NCI-H2227 (cell line): ENCODE measurements around the gene UTS2B.

ENCODE experiments used
- DNase-seq: peaks from one replicate; lab custom pipeline; 2025; ENCODE audit not compliant: unreplicated experiment; lab: John Stamatoyannopoulos, UW

The UTS2B gene

DNA sequence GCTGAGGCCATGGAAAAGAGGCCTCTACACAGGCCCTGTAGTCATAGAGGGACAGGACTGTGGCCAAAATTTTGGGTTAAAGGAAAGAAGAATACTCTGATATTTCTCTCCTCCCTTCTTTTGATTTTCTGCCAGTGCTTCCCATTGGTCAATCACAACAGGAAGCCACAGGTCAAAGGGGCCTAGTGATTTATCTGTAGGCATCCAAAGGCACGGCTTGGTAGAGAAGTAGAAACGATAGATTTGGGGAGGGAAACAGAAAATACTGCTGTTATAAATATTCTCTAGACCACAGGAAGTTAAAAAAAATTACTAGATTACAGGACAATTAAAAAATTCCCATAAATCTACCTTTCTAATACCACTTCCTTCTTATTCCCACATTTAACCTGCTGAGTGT lies 2.8 kb downstream of the UTS2B start:
- no peak for DNase-seq

DNA sequence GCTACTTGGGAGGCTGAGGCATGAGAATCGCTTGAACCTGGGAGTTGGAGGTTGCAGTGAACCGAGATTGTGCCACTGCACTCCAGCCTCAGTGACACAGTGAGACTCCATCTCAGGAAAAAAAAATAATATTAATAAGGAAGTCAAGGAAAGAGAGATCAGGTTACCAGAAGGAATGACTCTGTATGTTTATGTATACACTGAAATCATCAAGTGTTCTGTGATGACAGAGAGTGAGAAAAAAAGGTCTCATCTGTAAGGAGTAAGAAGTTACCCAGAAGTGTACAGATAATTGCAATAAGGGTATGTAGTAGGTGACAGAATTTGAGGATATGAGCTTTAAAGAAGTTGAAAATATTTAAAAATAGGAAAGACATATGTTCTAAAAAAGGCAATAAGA lies 5.4 kb downstream of the UTS2B start:
- no peak for DNase-seq

DNA sequence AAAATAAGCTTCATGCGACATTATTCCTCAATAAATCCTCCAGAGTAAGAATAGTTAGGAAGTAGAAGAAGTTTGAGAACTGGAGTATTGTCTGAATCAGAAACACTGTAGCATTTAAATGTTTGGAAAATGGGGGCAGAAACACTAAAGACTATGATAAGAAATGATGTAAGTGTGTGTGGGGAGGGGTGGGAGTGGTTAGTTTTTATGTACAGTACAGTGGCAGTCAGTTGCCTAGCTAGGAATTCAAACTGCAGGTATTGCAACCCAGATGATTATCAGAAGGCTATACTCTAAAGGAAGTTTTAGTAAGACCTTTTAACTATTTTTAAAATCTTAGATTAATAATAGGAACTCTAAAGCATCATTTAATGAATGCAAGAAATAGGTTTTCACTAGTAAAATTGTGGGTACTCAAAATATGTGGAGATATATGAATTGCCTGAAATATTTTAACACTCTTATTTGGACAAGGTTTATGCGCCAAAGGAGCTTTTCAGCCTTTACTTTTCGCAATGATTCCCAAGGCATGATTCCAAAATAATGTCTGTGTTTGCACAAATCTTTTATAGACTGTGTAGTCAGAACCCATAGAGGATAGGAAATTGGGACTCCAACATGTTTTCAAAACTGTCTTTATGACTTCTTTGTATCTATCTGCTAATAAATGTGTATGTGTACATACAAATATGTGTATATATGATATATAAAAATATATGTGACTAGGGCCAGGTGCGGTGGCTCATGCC lies 9.1 kb downstream of the UTS2B start:
- no peak for DNase-seq

DNA sequence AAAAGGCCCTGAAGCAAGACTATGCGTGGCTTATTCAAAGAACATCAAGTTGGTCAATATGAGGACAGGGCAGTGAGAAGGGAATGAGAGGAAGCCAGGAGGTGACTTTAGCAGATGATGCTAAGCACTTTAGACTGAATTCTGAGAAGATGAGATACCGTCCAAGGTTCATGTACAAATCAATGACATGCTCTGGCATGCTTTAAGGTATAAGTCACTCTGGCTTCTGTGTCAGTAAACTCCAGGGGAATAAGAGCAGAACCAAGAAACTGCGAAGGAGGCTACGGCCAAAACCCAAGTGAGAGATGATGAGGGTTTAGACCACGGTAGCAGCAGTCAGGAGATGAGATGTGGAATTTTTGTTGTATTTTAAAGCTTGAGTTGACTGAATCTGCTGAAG lies 10.0 kb downstream of the UTS2B start:
- no peak for DNase-seq

DNA sequence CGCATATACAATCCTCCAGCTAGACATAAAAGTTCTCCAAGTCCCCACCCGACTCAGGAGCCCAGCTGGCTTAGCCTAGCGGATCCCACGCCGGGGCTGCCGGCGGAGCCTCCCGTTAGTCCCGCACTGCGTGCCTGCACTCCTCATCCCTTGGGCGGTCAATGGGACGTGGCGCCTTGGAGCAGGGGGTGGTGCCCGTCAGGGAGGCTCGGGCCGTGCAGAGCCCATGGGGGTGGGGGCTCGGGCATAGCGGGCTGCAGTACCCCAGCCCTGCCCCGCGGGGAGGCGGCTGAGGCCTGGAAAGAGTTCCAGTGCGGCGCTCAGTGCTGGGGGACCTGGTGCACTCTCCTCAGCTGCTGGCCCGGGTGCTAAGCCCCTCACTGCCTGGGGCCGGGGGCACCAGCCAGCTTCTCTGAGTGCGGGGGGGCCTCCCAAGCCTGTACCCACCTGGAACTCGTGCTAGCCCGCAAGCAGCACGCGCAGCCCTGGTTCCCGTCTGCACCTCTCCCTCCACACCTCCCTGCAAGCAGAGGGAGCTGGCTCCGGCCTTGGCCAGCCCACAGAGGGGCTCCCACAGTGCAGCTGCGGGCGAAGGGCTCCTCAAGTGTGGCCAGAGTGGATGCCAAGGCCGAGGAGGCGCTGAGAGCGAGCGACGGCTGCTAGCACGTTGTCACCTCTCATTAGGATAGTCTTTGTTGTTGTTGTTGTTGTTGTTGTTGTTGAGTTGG lies 13.3 kb downstream of the UTS2B start:
- DNase-seq, result no peak

DNA sequence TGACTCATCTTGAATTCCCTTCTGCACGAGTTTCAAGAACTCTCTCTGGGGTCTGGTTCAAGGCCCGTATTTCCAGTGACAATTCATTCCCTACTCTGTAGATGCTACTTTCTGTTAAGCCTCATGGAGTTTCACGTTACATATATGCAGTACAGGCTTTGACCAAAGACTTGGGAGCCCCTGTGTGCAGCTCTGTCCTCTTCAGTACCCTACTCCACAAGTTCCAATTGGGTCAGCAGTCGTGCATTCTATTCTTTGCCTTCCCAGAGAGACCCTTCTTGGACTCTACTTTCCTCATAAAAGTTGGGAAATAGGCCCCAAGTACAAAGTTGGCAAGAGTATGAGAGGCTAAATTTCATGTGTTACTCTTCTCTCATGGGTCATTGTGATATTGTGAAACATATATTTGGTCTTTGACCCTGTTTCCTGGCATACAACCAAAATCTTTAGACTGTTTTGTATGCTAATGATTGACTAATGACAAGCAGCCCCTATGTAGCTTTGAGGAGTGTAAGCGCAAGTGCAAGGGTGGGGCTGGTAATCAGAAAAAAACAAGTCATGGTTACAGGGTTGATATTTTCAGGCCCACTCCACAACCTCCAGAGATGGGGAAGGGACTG lies 16.1 kb downstream of the UTS2B start:
- no peak for DNase-seq

DNA sequence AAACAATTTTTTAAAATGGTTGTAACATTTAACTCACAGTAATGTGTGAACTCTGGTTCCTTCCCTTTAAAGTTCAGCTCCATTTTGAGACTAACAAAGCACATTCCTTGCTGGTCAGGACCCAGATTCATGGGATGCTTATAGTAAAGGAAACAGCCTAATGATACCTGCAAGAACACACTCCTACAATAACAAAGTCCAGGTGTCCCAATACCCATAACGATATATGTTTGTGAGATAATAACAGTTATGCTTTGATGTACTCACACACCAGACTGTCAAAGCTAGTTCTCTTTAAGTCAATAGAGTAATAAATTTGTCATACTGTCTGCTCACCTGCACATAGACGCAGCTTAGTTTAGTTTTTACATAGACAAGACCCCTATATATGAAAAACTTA lies 17.0 kb downstream of the UTS2B start:
- no peak for DNase-seq

DNA sequence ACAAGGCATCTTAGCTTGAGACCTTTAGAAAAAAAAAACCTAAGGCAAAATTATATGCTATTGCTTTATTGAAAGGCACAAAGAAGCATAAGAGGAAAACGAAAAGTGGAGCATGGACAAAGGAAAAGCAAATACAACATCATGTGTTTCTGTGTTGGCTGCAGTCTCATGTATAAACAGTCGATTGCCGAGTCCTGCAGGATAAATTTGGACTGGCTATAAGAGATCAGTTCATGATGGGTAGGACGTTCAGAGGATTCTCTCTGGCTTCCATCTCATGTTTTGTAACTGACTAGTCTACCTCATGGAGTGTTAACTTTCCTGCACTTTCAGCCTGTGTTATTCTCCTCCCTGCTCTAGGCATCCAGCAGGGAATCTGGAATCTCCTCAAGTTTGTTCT lies 23.0 kb downstream of the UTS2B start:
- DNase-seq, result no peak

DNA sequence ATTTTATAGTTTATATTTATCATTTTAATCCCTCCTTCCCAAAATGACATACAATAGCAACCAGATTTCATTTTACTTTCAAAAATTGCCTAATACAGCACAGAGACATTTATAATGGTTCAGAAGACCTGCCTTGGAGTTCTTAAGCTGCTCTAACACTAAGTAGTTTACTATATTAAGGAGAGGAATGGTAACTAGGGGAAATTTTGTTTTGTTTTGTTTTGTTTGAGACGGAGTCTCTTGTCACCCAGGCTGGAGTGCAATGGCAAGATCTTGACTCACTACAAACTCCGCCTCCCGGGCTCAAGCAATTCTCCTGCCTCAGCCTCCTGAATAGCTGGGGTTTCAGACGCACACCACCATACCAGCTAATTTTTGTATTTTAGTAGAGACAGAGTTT lies 23.9 kb downstream of the UTS2B start:
- no peak for DNase-seq

DNA sequence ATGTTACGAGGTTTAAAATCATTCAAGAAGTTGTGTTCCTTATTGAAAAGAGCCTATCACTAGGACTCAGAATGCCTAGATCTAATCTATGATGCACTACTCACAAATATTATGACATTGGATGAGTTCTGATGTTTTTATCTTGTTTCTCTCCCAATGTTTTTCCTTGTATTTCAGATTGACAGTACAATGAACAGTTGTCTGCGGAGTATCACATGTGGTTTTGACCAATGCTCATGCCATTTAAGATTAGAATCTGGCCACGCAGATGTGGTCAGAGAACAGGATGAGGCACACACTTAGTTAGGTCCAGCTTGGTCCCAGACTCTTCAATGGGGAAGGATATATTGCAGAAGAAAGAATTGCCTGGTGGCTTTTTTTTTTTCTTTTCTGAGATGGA lies 26.7 kb downstream of the UTS2B start:
- DNase-seq, result no peak

DNA sequence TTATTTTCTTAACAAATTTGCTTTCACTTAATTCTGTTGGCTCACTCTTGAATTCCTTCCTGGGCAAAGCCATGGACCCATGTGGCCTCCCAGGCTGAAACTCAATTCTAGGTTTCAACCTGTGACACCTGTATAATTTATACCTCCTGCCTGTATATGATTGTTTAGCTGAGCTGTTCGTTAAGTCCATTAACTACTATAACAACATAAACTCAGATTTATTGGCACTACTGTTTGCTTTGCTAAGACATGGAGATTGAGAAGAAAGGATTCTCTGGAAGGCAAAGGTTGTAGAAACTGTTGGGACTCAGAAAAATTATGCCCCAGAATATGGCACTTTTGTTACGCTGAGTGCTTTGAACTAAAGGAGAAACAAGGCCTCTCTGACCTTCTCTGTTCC lies 27.9 kb downstream of the UTS2B start:
- DNase-seq, result no peak

DNA sequence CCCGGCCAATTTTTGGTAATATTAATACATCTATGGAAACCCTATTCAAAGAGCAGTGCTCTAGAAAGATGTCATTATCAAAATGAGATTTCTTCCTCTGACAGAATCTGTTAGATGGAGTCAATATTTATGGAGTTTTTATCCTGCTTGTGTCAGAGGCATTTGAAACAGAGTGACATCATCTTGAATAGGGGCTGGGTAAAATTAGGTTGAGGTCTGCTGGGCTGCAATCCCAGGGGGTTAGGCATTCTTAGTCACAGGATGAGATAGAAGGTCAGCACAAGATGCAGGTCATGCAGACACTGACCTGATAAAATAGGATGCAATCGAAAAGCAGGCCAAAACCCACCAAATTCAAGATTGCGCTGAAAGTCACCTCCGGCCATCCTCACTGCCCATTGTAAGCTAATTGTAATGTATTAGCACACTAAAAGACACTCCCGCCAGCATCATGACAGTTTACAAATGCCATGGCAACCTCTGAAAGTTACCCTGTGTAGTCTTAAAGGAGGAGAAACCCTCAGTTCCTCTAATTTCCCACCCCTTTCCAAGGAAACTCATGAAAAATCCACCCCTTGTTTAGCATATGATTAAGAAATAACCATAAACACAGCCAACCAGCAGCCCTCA lies 28.4 kb downstream of the UTS2B start:
- no peak for DNase-seq

DNA sequence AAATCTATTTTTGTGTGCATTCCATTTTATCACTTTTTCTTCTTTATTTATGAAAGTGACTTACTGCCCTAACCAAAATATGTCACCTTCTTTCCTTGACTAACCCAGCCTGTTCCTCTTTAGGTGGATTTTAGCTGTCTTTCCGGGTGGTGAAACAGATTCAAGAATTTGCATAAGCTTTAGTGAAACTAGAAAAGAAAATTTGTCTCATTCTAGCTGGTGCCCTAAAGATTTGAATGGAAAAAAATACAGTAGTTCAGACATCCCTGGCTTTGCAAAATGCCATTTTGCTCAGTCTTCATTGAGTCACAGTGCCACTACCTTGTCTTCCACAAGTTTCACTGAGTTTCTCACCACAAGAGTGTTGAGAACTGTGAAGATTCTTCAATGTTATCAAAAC lies 29.3 kb downstream of the UTS2B start:
- DNase-seq, result no peak

DNA sequence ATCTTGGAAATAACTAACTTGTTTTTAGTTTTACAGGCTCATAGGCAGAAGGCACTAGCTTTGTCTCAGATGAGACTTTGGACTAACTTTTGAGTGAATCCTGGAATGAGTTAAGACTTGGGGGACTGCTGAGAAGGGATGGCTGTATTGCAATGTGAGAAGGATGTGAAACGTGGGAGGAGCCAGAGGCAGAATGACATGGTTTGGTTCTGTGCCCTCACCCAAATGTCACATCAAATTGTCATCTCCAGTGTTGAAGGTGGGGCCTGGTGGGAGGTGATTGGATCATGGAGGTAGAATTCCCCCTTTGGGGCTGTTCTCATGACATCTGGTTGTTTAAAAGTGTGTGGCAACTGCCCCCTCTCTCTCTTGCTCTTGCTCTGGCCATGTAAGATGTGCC lies 29.9 kb downstream of the UTS2B start:
- DNase-seq, result no peak

DNA sequence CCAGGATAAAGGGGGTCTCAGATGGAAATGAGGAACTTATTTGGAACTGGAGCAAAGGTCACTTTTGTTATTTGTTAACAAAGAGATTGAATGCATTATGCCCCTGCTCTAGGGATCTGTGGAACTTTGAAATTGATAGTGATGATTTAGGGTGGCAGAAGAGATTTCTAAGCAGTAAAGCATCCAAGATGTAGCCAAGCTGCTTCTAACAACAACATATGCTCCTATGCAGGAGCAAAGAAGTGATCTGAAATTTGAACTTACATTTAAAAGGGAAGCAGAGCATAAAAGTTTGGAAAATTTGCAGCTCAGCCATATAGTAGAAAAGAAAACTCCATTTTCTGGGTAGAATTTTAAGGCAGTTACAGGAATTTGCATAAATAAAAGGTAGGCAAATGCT lies 31.5 kb downstream of the UTS2B start:
- no peak for DNase-seq

DNA sequence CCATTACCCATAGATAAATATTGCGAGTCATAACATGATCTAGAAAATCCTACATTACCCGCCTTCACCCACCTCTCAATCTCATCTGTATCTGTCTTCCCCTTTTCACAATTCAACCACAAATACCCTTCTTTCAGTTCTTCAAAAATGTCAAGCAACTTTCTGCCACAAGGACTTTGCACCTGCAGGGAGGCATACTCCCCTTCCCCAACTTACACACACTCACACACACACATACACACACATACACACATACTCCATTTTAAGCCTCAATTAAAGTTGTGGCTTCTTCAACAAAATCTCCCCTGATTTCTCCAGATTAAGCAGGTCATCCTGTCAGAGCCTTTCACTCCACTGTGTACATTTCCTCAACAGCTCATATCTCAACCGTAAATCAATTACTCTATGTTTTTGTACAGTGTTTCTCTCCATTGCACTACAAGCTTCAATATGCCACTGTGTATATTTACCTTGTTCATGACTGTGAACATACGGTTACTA lies 34.2 kb downstream of the UTS2B start:
- DNase-seq, result no peak

DNA sequence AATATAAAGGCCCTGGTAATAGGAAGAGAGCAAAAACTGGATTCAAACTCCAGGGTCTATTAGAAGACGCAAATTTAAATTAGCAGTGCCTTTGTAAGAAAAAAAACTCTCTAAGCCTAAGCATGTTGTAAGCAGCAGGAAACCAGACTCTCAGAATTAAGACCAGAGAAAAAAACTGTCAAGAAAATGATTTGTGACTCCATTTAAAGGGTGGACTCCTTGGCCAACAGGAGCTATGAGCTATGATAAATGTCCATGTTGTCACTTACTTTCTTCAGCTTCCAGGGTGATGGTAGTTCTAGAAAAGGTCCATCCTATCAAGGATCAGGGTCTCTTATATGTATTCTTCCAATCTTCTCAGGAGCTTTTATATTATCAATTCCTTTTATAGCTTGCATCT lies 36.0 kb downstream of the UTS2B start:
- DNase-seq, result no peak

DNA sequence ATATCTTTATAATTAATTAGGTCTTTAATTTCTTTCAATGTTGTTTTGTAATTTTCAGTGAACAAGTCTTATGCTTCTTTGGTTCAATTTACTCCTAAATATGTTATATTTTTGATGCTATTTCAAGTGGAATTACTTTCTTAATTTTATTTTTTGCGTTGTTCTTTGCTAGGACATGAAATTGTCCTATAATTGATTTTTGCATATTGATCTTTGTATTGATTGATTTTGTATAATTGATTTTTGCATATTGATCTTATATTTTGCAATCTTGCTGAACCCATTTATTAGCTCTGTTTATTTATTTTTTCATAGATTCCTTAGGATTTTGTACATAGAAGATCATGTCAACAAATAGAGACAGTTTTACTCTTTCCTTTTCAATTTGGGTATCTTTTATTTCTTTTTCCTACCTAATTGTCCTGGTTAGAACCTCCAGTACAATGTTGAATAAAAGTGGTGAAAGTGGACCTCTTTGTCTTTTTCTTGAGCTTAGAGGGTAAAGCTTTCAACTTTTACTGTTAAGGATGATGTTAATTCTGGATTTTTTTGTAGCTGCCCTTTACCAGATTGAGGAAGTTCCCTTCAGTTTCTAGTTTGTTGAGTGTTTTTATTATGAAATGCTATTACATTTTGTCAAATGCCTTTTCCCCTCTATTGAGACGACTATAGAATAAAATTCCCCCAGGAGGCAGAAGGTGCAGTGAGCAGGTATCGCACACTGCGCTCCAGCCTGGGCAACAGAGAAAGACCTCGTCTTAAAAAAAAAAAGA lies 37.9 kb downstream of the UTS2B start:
- DNase-seq, result no peak

DNA sequence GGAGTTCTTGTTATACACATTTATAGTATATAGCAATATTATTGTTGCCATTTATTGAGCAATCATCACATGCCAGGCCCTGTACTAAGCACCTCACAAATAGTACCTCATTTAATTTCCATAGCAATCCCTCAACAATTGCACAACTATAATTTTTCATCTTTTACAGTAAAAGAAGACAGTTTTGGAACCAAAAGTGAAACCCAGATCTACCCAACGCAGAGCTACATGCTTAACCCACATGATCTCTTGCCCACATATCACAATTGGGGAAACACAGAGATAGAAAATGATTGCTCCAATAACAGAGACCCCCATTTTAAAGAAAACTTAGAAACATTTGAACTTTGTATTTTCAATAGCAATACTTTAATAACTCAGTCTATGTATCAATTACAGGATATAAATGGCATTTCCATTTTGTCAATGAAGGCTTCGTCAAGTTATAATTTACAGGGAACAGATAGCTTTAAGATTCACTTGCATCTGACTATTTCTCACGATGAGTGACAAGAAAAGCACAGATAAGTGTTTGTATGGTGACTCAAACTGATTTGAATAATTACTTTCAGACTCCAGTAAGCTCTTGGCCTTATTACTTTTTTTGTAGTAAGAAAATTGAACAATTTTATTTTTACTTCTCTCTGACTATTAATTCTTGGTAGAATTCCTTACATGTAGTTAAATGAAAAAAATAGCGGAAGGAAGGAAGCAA lies 39.9 kb downstream of the UTS2B start:
- no peak for DNase-seq

DNA sequence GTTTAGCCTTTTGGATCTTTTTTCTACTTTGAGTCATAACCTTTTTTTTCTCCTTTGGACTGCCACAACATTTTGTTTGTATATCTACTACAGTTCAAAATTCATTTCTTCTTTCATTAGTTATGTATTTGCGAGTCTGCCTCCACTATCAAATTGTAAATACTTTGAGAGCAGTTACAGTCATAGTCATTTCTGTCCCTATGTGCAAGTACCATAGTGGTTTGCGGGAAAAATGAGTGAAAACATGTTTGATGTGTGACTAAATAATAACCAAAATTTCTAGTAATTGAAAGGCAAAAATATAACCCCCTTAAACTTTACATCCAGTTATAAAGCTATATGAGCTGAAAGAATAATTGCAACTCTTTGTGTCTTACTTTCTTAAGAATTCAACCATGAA lies 46.9 kb downstream of the UTS2B start:
- no peak for DNase-seq
